ENCODE data around the gene SGK1. TPM values are rescaled to one million over a fixed set of nuclear protein-coding genes. Genes with fewer than 3 reads are reported as not detected.

SGK1 gene
- total RNA-seq, 1 experiment from 2014 or later = 23.2 TPM

GRCh38 chr6:134250776-134251175 is 67.1 kb downstream of the SGK1 start:
- H3K9me3 Mint-ChIP-seq = no peaks in the 10 kb centered on the region
- H3K4me3 Mint-ChIP-seq = no peak overlapping the region
- H3K27me3 Mint-ChIP-seq (ENCODE audit: low read depth) = no peaks in the 10 kb centered on the region; the same call in 1 of the 2 replicates
- ChIA-PET CTCF (no interaction called here), POLR2A (no interaction called here)
- H3K36me3 Mint-ChIP-seq = no peaks in the 10 kb centered on the region
- peaks cover 17% of the 10 kb centered on the region for H3K4me1 Mint-ChIP-seq
- no peak overlapping the region for H3K27ac Mint-ChIP-seq
- TF ChIP-seq ZNF425 (CRISPR knock-in tag; conservative IDR thresholded peaks at IDR 0.05) (no peak), RORB (CRISPR knock-in tag; IDR thresholded peaks at IDR 0.05) (no peak), ZMAT4 (CRISPR knock-in tag; IDR thresholded peaks at IDR 0.05) (no peak), ZBTB21 (CRISPR knock-in tag; IDR thresholded peaks at IDR 0.05; ENCODE audit: borderline replicate concordance) (no peak), HMGA2 (CRISPR knock-in tag; IDR thresholded peaks at IDR 0.05) (no peak), ZNF121 (CRISPR knock-in tag; IDR thresholded peaks at IDR 0.05) (no peak), GABPB1 (CRISPR knock-in tag; IDR thresholded peaks at IDR 0.05) (no peak)
- ATAC-seq (no peak), DNase-seq (ENCODE audit: low spot score) (no peak)

GRCh38 chr6:134249759-134250602 is 67.9 kb downstream of the SGK1 start:
- H3K4me1 Mint-ChIP-seq = peaks cover 17% of the 10 kb centered on the region
- TF ChIP-seq CREM (CRISPR knock-in tag; IDR thresholded peaks at IDR 0.05) = no peak
- no peak for TF ChIP-seq SP1 (CRISPR knock-in tag; conservative IDR thresholded peaks at IDR 0.05)
- TF ChIP-seq RORB (CRISPR knock-in tag; IDR thresholded peaks at IDR 0.05) = no peak
- TF ChIP-seq ZNF263 (CRISPR knock-in tag; IDR thresholded peaks at IDR 0.05; ENCODE audit: low read depth) = no peak
- TF ChIP-seq CDX4 (CRISPR knock-in tag; IDR thresholded peaks at IDR 0.05; ENCODE audit: borderline replicate concordance) = no peak
- no peak for TF ChIP-seq ZNF121 (CRISPR knock-in tag; IDR thresholded peaks at IDR 0.05)
- no peaks in the 10 kb centered on the region; the same call in 1 of the 2 replicates for H3K27me3 Mint-ChIP-seq (ENCODE audit: low read depth)
- H3K9me3 Mint-ChIP-seq = no peaks in the 10 kb centered on the region
- POLR2A ChIA-PET = no interaction called here
- CTCF ChIA-PET = interaction anchor here (0.8 kb wide), 1 partner anchor 28 kb away, joined by 3 read pairs; no protein-coding TSS in a partner anchor
- no peak for ATAC-seq
- no peak for DNase-seq (ENCODE audit: low spot score)
- no peak overlapping the region for H3K27ac Mint-ChIP-seq
- H3K36me3 Mint-ChIP-seq = no peaks in the 10 kb centered on the region
- no peak overlapping the region for H3K4me3 Mint-ChIP-seq

GRCh38 chr6:134249239-134249758 is 68.6 kb downstream of the SGK1 start:
- no peaks in the 10 kb centered on the region for H3K9me3 Mint-ChIP-seq
- POLR2A ChIA-PET = no interaction called here
- no peak for TF ChIP-seq ZNF512 (CRISPR knock-in tag; IDR thresholded peaks at IDR 0.05; ENCODE audit: borderline replicate concordance)
- TF ChIP-seq ETV6 (CRISPR knock-in tag; IDR thresholded peaks at IDR 0.05) = no peak
- TF ChIP-seq ERG (CRISPR knock-in tag; IDR thresholded peaks at IDR 0.05) = no peak
- TF ChIP-seq FOXK1 (CRISPR knock-in tag; IDR thresholded peaks at IDR 0.05) = no peak
- TF ChIP-seq NR1H2 (CRISPR knock-in tag; IDR thresholded peaks at IDR 0.05) = no peak
- no peak for TF ChIP-seq GRHL2 (CRISPR knock-in tag; IDR thresholded peaks at IDR 0.05; ENCODE audit: insufficient replicate concordance, severe bottlenecking)
- TF ChIP-seq MXD4 (CRISPR knock-in tag; IDR thresholded peaks at IDR 0.05; ENCODE audit: borderline replicate concordance) = no peak
- no peak for TF ChIP-seq ZNF416 (CRISPR knock-in tag; IDR thresholded peaks at IDR 0.05)
- no peak for TF ChIP-seq AR (CRISPR knock-in tag; IDR thresholded peaks at IDR 0.05)
- no peak for TF ChIP-seq E2F4 (CRISPR knock-in tag; IDR thresholded peaks at IDR 0.05; ENCODE audit: borderline replicate concordance, low read depth)

More at GRCh38 chr6:134249239-134249758, 68.6 kb downstream of the SGK1 start:
- Mint-ChIP-seq H3K27ac (no peak overlapping the region), H3K4me3 (no peak overlapping the region), H3K4me1 (peaks cover 17% of the 10 kb centered on the region), H3K27me3 (ENCODE audit: low read depth) (no peaks in the 10 kb centered on the region; the same call in 1 of the 2 replicates), H3K36me3 (no peaks in the 10 kb centered on the region)
- CTCF ChIA-PET = interaction anchor here (0.8 kb wide), 1 partner anchor 28 kb away, joined by 3 read pairs; no protein-coding TSS in a partner anchor
- DNase-seq (ENCODE audit: low spot score) (no peak), ATAC-seq (no peak)
